HG03066 (cell line): ENCODE results near the gene KCNQ1.

ENCODE experiments used
- ATAC-seq: cut with Tn5 transposase; IDR thresholded peaks from one replicate; pipeline ENCODE4 v1.9.1; 2021; ENCODE audit warnings: low read depth; ENCODE audit not compliant: unreplicated experiment

Gene KCNQ1

DNA sequence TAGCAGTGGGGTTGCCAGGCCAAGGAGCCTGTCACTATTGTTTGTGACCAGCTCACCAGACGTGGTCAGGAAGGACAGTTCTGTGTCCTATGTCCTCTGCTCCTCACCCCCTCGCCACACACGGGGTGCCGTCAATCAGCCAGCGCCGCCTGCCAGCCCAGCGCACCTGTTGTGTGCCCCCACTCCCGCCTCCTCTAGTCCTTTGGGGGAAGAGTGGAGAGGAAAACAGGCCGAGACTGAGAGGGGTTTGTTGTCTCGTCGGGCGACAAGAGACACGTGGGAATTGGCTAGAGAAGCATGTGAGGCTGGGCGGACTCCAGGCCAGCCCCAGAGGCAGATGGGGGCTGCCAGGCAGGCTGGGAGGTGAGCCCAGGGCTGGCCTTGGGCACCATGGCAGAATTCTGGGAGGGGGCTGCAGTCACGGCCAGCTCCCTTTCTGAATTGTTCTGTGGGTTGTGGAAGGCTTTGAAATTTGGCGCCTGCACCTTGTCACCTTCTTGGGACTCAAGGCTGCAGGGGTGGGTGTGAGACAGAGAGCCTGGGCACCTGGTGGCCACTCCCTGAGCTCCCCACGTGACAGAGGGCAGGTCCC, 258.1 kb downstream of the KCNQ1 start:
- no peak for ATAC-seq

GRCh38 chr11:2703363-2704141, 258.7 kb downstream of the KCNQ1 start:
- ATAC-seq, result no peak

- ATAC-seq, result no peak
Measured at GRCh38 chr11:2704356-2704755, 259.5 kb downstream of the KCNQ1 start.

- no peak for ATAC-seq
Measured at GRCh38 chr11:2704896-2705606, 260.2 kb downstream of the KCNQ1 start.

DNA sequence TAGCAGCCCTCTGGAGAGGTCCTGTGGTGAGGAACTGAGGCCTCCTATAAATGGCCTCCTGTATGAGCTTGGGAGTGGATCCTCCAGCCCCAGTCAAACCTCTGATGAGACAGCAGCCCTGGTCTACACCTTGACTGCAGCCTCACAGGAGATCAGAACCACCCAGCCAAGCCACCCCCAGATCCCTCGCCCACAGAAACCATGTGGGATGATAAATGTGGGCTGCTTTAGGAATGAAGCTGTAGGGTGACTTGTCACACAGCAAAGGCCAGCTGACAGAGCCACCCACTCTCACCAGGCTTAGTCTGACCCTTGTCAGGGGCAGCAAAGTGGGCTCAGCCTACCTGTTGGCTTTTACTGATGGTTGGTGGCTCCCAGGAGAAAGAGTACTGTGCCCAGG, 261.5 kb downstream of the KCNQ1 start:
- no peak for ATAC-seq

DNA sequence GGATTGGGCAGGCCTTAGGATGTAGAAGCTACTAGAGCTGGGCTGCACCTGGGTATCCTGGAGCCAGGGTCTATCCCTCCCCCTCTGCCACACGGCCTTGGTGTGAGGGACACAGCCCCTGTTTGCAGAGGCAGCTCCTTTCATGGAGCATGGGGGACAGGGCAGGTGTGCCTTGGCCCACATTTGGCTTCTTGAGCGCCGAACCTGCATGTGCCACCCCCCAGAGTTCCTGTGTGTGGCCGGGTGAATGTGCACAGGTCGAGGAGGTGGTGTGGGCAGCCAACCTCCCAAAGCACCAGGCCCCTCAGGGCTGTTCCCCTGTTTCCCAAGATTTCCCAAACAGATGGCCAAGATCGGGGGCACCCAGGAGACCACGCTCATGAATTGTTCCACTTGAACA, 262.9 kb downstream of the KCNQ1 start:
- ATAC-seq, result no peak

GRCh38 chr11:2708151-2708581, 263.4 kb downstream of the KCNQ1 start:
- ATAC-seq, result no peak

GRCh38 chr11:2708757-2709281, 264.0 kb downstream of the KCNQ1 start:
- no peak for ATAC-seq

- no peak for ATAC-seq
Measured at GRCh38 chr11:2709429-2709828, 264.6 kb downstream of the KCNQ1 start.

DNA sequence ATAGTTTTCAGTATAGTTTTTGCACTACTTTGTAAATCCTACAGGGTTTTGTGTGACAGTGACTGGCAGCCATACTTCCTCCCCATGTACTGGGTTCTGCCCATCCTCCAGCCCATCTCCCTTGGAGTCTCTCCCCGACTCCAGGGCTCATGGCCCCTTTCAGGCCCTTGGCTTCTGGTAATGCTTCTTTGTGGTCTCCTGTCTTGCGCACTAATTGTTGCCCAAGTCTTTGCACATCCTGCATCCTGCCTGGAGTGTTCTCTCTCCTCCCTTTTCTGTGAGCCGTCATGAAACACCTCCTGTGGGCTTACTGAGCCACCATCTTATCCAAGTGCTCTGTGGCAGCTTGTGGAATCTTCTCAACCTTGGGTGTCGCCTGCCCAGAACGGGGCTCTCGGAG, 266.4 kb downstream of the KCNQ1 start:
- ATAC-seq, result no peak

GRCh38 chr11:2713094-2713493, 268.3 kb downstream of the KCNQ1 start:
- no peak for ATAC-seq

- ATAC-seq, result no peak
Measured at GRCh38 chr11:2713661-2714462, 269.1 kb downstream of the KCNQ1 start.

DNA sequence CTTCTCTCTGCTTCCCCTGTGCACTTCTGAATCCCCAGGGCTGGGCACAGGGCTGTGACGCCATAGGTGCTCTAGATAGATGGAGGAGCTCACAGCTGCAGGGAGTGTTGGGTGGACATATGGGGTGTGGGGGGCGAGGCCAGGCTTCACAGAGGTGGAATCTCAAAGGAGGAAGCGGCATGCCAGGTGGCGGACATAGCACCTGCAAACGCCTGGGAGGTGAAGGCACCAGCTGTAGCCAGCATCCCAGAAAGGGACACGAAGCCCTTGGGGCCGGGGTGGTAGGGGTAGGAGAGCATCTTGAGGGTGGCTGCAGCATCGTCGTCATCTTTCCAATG, 269.6 kb downstream of the KCNQ1 start:
- ATAC-seq, result no peak

DNA sequence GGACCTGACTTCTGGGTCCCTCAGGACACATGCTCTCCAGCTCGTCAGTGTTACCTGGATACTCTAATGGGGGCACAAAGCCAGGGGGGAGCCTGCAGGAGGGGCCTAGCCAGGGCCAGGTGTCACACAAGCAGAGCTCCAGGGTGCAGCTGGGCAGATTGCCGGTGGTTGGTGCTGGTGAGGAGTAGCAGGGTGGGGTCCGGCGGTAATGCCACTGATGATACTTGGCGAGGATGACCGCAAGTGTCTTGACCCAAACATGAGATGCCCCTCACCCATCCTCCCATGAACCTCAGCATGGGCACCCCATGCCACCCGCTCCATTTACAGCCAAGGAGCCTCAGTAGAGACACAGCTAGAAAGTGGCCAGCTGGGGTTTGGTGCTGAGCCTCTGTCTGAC, 270.1 kb downstream of the KCNQ1 start:
- no peak for ATAC-seq

DNA sequence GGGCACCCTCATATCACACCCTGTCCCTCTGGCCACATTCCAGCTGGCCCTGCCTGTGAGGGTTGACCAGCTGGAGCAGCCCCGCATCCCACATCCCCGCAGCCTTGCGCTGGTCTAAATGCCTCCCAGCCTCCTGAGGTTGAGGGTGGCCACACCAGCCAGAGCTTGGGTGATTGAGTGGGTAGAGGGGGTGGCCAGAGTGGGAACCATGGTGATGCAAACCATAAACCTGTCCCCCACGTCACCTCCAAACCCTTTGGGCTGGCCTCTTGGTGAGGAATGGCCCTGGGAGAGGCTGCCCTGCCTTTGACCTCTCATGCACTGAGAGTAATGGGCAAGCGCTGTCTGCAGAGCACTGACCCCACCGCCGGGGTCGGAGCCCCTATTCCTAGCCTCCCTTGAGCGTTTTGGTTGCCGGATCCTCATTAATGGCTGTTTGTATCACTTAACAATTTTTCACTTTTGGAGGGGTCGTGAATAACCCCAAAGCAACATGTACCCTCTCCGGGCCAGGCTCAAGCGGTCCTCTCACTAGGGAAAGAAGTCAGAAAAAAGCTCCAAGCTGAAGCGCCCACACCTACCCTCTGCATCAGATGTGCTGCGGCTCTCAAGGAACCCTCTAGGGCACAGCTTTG, 271.0 kb downstream of the KCNQ1 start:
- ATAC-seq, result no peak

GRCh38 chr11:2716376-2717095, 271.7 kb downstream of the KCNQ1 start:
- no peak for ATAC-seq

DNA sequence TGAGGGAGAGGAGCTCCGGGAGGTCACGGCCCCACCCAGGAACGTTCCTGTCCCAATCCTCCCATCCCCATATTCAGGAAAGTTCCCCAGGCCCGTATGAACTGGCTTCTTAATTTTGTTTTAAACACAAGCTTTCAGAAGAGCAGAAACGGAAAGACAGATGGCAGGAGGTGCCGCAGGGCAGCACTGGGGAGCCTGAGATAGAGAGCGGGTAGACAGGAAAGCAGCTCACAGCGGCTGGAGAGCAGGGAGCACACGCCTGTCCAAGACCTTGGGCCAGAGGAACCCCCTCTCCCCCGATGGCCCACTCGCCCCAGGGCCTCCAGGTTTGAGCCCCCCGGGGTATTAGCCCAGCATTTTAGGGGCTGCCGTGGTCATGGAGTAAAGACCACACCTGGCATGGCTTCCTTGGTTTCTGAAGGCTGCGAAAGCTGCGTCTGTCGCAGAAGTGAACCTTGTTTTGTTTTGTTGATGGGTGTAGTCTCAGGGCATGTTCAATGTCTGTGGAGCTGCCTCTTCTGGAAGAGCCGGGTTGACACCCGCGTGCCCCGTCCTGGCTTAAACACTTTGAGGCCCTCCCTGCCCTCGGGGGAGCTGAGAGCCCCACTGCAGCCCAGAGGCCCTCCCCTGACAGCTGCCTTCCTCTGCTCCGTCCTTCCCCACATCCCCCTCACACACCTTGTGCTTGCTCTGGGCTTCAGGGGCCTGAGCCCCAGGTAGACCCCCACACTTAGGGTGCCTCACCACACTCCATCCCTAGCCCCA, 272.9 kb downstream of the KCNQ1 start:
- ATAC-seq, result no peak

DNA sequence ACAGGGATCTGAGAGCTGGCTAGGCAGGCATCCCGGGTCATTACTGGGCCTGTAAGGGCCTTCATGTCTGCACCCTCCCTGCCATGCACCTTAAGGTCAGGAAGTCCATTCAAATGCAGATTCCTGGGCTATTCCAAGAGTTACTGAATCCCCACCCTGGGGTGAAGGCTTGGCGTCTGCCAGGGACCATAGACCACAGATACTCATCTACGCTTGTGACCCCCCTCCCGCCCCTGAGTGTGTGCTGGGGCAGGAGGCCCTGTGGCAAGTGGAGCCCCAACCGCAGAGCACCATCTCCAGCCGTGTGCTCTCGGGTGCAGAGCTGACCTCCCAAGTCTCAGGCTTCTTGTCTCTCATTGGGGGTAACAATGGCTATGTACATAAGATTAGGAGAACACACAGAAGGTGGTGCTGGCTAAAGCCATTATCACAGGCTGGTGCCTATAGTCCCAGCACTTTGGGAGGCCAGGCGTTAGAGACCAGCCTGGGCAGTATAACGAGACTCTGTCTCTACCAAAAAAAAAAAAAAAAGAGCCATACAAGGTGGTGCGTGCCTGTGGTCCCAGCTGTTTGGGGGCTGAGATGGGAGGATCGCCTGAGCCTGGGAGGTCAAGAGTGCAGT, 274.1 kb downstream of the KCNQ1 start:
- no peak for ATAC-seq
